Measurements from ENCODE around the gene LEMD1.

Gene LEMD1

GRCh38 chr1:205430696-205431305 is 8.9 kb upstream of the LEMD1 start:
- H3K9ac ChIP-seq (ENCODE audit: low read depth in 1 of 2, low read length in 2 of 2) = peak overlapping the region in 1 of 2 donors; percentile 45

DNA sequence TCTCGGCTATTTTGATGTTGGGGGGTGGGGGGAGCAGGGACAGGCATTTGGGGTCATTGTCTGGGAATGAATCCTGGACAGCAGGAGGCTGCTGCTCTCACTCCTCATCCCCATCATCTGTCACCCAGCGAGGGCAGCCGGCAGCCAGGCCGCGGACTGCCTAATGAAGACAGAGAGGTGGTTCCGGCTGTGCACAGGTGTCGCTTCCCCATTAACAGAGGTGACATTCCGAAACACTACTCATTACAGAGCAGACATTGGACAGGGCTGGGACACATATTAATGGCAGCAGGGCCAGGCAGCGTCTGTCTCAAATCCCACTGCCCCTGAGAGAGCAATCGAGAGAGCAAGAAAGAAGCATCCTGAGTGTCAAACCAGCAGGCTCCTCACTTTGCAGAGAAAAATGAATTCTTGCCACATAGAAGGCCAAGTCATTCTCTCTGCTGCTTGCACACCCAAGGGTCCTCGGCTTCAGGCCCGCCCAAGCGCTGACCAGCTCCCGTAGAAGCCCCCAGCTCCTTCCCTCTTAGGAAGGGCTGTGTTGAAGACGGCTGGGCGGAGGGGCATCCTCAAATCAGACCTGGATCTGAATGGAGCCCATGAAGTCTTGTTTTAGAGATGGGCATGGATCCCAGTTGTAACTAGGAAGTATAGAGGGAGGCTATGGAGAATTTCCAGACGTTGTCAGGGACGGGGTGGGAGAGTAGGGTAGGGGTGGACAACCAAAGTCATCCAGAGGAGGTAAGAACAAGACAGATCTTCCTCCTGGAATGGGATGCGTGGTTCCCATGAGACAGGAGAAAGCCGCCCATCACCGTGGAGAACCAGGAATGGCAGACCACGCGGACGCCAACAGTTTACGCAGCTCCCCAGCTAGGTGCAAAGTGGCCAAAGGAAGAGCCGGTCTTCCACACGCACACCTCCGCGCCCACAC is 8.2 kb upstream of the LEMD1 start:
- Histone ChIP-seq H3K27me3 (ENCODE audit: control insufficient read depth in 2 of 2, insufficient read depth in 2 of 2, low read length in 2 of 2) (peaks cover 2 to 6% of the 10 kb centered on the region in 2 donors), H3K27ac (ENCODE audit: low read depth in 2 of 2, low read length in 2 of 2) (no peak overlapping the region), H3K36me3 (ENCODE audit: control insufficient read depth in 2 of 2, insufficient read depth in 2 of 2, low read length in 2 of 2) (no peaks in the 10 kb centered on the region), H3K4me1 (ENCODE audit: control insufficient read depth in 2 of 2, insufficient read depth in 2 of 2, low read length in 2 of 2) (peaks cover 6 to 8% of the 10 kb centered on the region in 2 donors), H3K9ac (ENCODE audit: low read depth in 1 of 2, low read length in 2 of 2) (peak overlapping the region in 1 of 2 donors; percentile 45), H3K9me3 (ENCODE audit: control insufficient read depth in 2 of 2, low read length in 2 of 2) (no peaks in the 10 kb centered on the region), H3K4me3 (ENCODE audit: low read length in 2 of 2) (peak overlapping the region; percentile 65 to 74)

More at GRCh38 chr1:205430696-205431305, 8.9 kb upstream of the LEMD1 start:
- Histone ChIP-seq H3K4me1 (ENCODE audit: control insufficient read depth in 2 of 2, insufficient read depth in 2 of 2, low read length in 2 of 2) (peaks cover 10% of the 10 kb centered on the region in 2 donors), H3K9me3 (ENCODE audit: control insufficient read depth in 2 of 2, low read length in 2 of 2) (no peaks in the 10 kb centered on the region), H3K27me3 (ENCODE audit: control insufficient read depth in 2 of 2, insufficient read depth in 2 of 2, low read length in 2 of 2) (peaks cover 2 to 6% of the 10 kb centered on the region in 2 donors), H3K27ac (ENCODE audit: low read depth in 2 of 2, low read length in 2 of 2) (no peak overlapping the region), H3K4me3 (ENCODE audit: low read length in 2 of 2) (peak overlapping the region; percentile 65 to 74), H3K36me3 (ENCODE audit: control insufficient read depth in 2 of 2, insufficient read depth in 2 of 2, low read length in 2 of 2) (no peaks in the 10 kb centered on the region)

GRCh38 chr1:205424901-205425600 is 3.2 kb upstream of the LEMD1 start:
- Histone ChIP-seq H3K4me1 (ENCODE audit: control insufficient read depth in 2 of 2, insufficient read depth in 2 of 2, low read length in 2 of 2) (no peaks in the 10 kb centered on the region), H3K27ac (ENCODE audit: low read depth in 2 of 2, low read length in 2 of 2) (no peak overlapping the region), H3K4me3 (ENCODE audit: low read length in 2 of 2) (no peak overlapping the region), H3K9ac (ENCODE audit: low read depth in 1 of 2, low read length in 2 of 2) (no peak overlapping the region), H3K36me3 (ENCODE audit: control insufficient read depth in 2 of 2, insufficient read depth in 2 of 2, low read length in 2 of 2) (no peaks in the 10 kb centered on the region), H3K9me3 (ENCODE audit: control insufficient read depth in 2 of 2, low read length in 2 of 2) (no peaks in the 10 kb centered on the region), H3K27me3 (ENCODE audit: control insufficient read depth in 2 of 2, insufficient read depth in 2 of 2, low read length in 2 of 2) (peaks cover 5 to 8% of the 10 kb centered on the region in 2 donors)

GRCh38 chr1:205423814-205424399 is 2.1 kb upstream of the LEMD1 start:
- Histone ChIP-seq H3K4me3 (ENCODE audit: low read length in 2 of 2) (no peak overlapping the region), H3K4me1 (ENCODE audit: control insufficient read depth in 2 of 2, insufficient read depth in 2 of 2, low read length in 2 of 2) (no peaks in the 10 kb centered on the region), H3K27me3 (ENCODE audit: control insufficient read depth in 2 of 2, insufficient read depth in 2 of 2, low read length in 2 of 2) (peaks cover 5 to 7% of the 10 kb centered on the region in 2 donors), H3K36me3 (ENCODE audit: control insufficient read depth in 2 of 2, insufficient read depth in 2 of 2, low read length in 2 of 2) (no peaks in the 10 kb centered on the region), H3K9ac (ENCODE audit: low read depth in 1 of 2, low read length in 2 of 2) (no peak overlapping the region), H3K27ac (ENCODE audit: low read depth in 2 of 2, low read length in 2 of 2) (no peak overlapping the region), H3K9me3 (ENCODE audit: control insufficient read depth in 2 of 2, low read length in 2 of 2) (no peaks in the 10 kb centered on the region)

DNA sequence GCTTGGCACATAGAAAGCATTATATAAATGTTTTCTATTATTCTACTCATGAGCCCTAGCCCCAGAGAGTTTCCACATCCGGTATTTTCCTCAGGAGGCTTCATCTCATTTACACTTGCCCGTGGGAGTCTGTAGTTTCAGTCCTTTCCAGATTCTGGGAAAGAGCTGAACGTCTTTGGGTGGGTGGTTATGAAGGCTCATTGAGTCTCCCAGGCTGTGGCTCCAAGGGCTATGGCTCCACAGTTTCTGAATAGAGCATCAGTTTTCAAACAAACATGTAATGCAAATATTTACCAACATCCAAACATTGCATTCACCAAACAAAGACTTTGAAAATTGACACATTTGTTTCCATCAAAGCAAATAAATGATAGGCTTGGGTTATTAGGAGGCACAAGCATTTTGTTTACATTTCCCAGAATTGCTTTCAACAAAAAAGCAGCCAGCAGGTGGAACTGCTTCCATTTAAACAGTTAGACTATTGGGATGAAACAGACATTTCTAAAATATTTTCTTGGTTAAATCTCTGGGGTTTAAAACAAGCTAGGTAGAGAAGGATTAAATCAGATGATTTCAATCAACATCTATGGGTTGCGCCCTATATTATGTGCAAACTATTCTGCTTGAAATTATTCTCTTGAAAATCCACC is 1.3 kb upstream of the LEMD1 start:
- H3K9me3 ChIP-seq (ENCODE audit: control insufficient read depth in 2 of 2, low read length in 2 of 2) = no peaks in the 10 kb centered on the region
- H3K27ac ChIP-seq (ENCODE audit: low read depth in 2 of 2, low read length in 2 of 2) = no peak overlapping the region
- no peaks in the 10 kb centered on the region for H3K36me3 ChIP-seq (ENCODE audit: control insufficient read depth in 2 of 2, insufficient read depth in 2 of 2, low read length in 2 of 2)
- no peaks in the 10 kb centered on the region for H3K4me1 ChIP-seq (ENCODE audit: control insufficient read depth in 2 of 2, insufficient read depth in 2 of 2, low read length in 2 of 2)
- H3K9ac ChIP-seq (ENCODE audit: low read depth in 1 of 2, low read length in 2 of 2) = no peak overlapping the region
- H3K4me3 ChIP-seq (ENCODE audit: low read length in 2 of 2) = no peak overlapping the region
- H3K27me3 ChIP-seq (ENCODE audit: control insufficient read depth in 2 of 2, insufficient read depth in 2 of 2, low read length in 2 of 2) = peaks cover 5 to 7% of the 10 kb centered on the region in 2 donors

- Histone ChIP-seq H3K4me3 (ENCODE audit: low read length in 2 of 2) (no peak overlapping the region), H3K9ac (ENCODE audit: low read depth in 1 of 2, low read length in 2 of 2) (no peak overlapping the region), H3K27ac (ENCODE audit: low read depth in 2 of 2, low read length in 2 of 2) (no peak overlapping the region), H3K9me3 (ENCODE audit: control insufficient read depth in 2 of 2, low read length in 2 of 2) (no peaks in the 10 kb centered on the region), H3K36me3 (ENCODE audit: control insufficient read depth in 2 of 2, insufficient read depth in 2 of 2, low read length in 2 of 2) (no peaks in the 10 kb centered on the region), H3K27me3 (ENCODE audit: control insufficient read depth in 2 of 2, insufficient read depth in 2 of 2, low read length in 2 of 2) (peaks cover 2 to 3% of the 10 kb centered on the region in 2 donors), H3K4me1 (ENCODE audit: control insufficient read depth in 2 of 2, insufficient read depth in 2 of 2, low read length in 2 of 2) (no peaks in the 10 kb centered on the region)
Measured at GRCh38 chr1:205420938-205421337, 918 bp downstream of the LEMD1 start.

- Histone ChIP-seq H3K27ac (ENCODE audit: low read depth in 2 of 2, low read length in 2 of 2) (no peak overlapping the region), H3K27me3 (ENCODE audit: control insufficient read depth in 2 of 2, insufficient read depth in 2 of 2, low read length in 2 of 2) (no peaks in the 10 kb centered on the region), H3K4me1 (ENCODE audit: control insufficient read depth in 2 of 2, insufficient read depth in 2 of 2, low read length in 2 of 2) (no peaks in the 10 kb centered on the region), H3K4me3 (ENCODE audit: low read length in 2 of 2) (no peak overlapping the region), H3K9me3 (ENCODE audit: control insufficient read depth in 2 of 2, low read length in 2 of 2) (no peaks in the 10 kb centered on the region), H3K9ac (ENCODE audit: low read depth in 1 of 2, low read length in 2 of 2) (no peak overlapping the region), H3K36me3 (ENCODE audit: control insufficient read depth in 2 of 2, insufficient read depth in 2 of 2, low read length in 2 of 2) (no peaks in the 10 kb centered on the region)
Measured at GRCh38 chr1:205417870-205418635, 3.8 kb downstream of the LEMD1 start.

GRCh38 chr1:205416322-205416721 is 5.5 kb downstream of the LEMD1 start:
- no peaks in the 10 kb centered on the region for H3K27me3 ChIP-seq (ENCODE audit: control insufficient read depth in 2 of 2, insufficient read depth in 2 of 2, low read length in 2 of 2)
- H3K27ac ChIP-seq (ENCODE audit: low read depth in 2 of 2, low read length in 2 of 2) = no peak overlapping the region
- H3K9ac ChIP-seq (ENCODE audit: low read depth in 1 of 2, low read length in 2 of 2) = no peak overlapping the region
- H3K36me3 ChIP-seq (ENCODE audit: control insufficient read depth in 2 of 2, insufficient read depth in 2 of 2, low read length in 2 of 2) = no peaks in the 10 kb centered on the region
- no peaks in the 10 kb centered on the region for H3K9me3 ChIP-seq (ENCODE audit: control insufficient read depth in 2 of 2, low read length in 2 of 2)
- no peaks in the 10 kb centered on the region for H3K4me1 ChIP-seq (ENCODE audit: control insufficient read depth in 2 of 2, insufficient read depth in 2 of 2, low read length in 2 of 2)
- H3K4me3 ChIP-seq (ENCODE audit: low read length in 2 of 2) = no peak overlapping the region
